Ovary (tissue), 9 donors: ENCODE measurements around the gene FAM53B. TPM values are rescaled to one million over a fixed set of nuclear protein-coding genes. Genes with fewer than 3 reads are reported as not detected.

Source experiments
- DNase-seq, 5 donors: peaks; one replicate each; pipeline ENCODE4 v3.0.0-alpha.2; 2019 to 2020
- H3K27ac ChIP-seq, 2 donors: fragments of 200-600 bp; one replicate each; pipeline versions ENCODE4 v1.5.1 to v1.8.0; 2019 to 2022
- H3K27me3 ChIP-seq: fragments of 200-600 bp; one replicate; pipeline ENCODE4 v1.8.0; 2022
- H3K36me3 ChIP-seq: fragments of 200-600 bp; sonication (generic); one replicate; pipeline ENCODE4 v1.5.1; 2019
- H3K4me1 ChIP-seq: one replicate; pipeline ENCODE4 v1.8.1; 2013; ENCODE audit warnings: mild to moderate bottlenecking, moderate library complexity; ENCODE audit not compliant: insufficient read depth
- H3K4me3 ChIP-seq: fragments of 200-600 bp; sonication (generic); one replicate; pipeline ENCODE4 v1.5.1; 2017
- H3K9me3 ChIP-seq, 2 donors: fragments of 200-600 bp in 1 of 2; sonication (generic) in 1 of 2; one replicate each; pipeline versions ENCODE4 v1.5.1 to v1.8.1; 2013 to 2019; ENCODE audit warnings: mild to moderate bottlenecking in 1 of 2, moderate library complexity in 1 of 2
- EP300 ChIP-seq: sonication (generic); formaldehyde crosslinking; IDR thresholded peaks from one replicate; pipeline ENCODE4 v1.6.1; 2017; ENCODE audit warnings: antibody characterized with exemption
- POLR2A ChIP-seq: fragments of 450-650 bp; IDR thresholded peaks from one replicate; pipeline ENCODE4 v1.6.1; 2017; ENCODE audit warnings: antibody characterized with exemption, mild to moderate bottlenecking, moderate library complexity
- WGBS, 3 donors: extraction: QIAGEN DNeasy Blood & Tissue Kit in 1 of 3; methylation state at CpG; one replicate each; pipeline versions ENCODE4 v1.1.5 to v1.1.7; 2013 to 2017; 5-methylcytosine and 5-hydroxymethylcytosine counted together
- intact Hi-C, 4 donors: fragments of 100-400 bp; cut with DNase I; formaldehyde crosslinking; loops; one replicate each; pipeline versions ENCODE4 v1.11.0 to v1.15.1; 2022 to 2023
- polyA plus RNA-seq, 2 donors: library from polyadenylated mRNA; stranded (reverse); fragments of 200-250 nt in 1 of 2; fragments of 350-450 nt in 1 of 2; fragmentation: Illumina TruSeq in 1 of 2; extraction: RNeasy Lipid Tissue Mini Kit (QIAGEN cat#74804) in 1 of 2; gene quantifications; one replicate each; pipeline ENCODE4 v1.2.3, GENCODE V29; 2013 to 2014
- total RNA-seq, 7 donors: library from RNA; depleted of rRNA in 2 of 7; stranded (reverse); fragments of >200 nt in 2 of 7; fragmentation: NEBNext Ultra II Directional in 3 of 7; extraction: Animal tissue kit (Norgen Biotek cat#: 25700) in 3 of 7; gene quantifications; one replicate each; pipeline versions ENCODE4 v1.1.0 to v1.2.4, GENCODE V29; 2016 to 2023
- TF ChIP-seq, protein P1 (sequence below), 3 donors: fragments of 450-650 bp in 2 of 3; fragments of 200-600 bp in 1 of 3; IDR thresholded peaks; one replicate each; pipeline versions ENCODE4 v1.5.1 to v1.8.0; 2016 to 2022; ENCODE audit warnings: antibody characterized with exemption in 3 of 3, mild to moderate bottlenecking in 1 of 3
- donor health status: DM: no; HTN: no; CAD: no; lungs with moderate emphysema.
- donor health status: DM: no; HTN: no; CAD: no.
- donor health status: Bipolar disorder and iron deficiency.
- donor health status: DM: yes; HTN: yes; CAD: no.
- donor health status: DM: no; HTN: no; CAD: no.
- donor health status: DM: yes; HTN: yes; CAD: no.

Gene FAM53B
- total and polyA plus RNA-seq, 9 donors: 9.7 to 77.6 (median 45.5) TPM

DNA sequence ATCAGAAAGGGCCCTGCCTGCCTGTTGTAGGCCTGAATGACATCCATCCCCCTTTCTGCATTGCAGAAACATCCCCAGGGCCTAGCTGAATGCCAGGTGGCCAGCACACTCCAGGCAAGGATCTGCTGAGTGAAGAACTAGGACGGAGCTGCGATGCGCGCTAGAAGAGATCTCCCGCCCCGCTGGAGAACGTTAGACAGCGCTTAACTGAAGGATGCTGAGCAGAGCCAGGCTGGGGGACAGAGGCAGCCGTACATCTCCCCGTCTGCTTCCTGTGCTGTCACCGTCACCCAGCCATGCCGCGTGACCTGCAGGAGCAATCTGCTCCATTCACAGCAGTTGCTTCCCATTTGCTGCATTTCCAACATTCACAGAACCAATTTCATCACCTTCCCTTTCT, 73.3 kb downstream of the FAM53B start:
- DNase-seq: no peak
- no peak for TF ChIP-seq EP300
- TF ChIP-seq, protein P1, sequence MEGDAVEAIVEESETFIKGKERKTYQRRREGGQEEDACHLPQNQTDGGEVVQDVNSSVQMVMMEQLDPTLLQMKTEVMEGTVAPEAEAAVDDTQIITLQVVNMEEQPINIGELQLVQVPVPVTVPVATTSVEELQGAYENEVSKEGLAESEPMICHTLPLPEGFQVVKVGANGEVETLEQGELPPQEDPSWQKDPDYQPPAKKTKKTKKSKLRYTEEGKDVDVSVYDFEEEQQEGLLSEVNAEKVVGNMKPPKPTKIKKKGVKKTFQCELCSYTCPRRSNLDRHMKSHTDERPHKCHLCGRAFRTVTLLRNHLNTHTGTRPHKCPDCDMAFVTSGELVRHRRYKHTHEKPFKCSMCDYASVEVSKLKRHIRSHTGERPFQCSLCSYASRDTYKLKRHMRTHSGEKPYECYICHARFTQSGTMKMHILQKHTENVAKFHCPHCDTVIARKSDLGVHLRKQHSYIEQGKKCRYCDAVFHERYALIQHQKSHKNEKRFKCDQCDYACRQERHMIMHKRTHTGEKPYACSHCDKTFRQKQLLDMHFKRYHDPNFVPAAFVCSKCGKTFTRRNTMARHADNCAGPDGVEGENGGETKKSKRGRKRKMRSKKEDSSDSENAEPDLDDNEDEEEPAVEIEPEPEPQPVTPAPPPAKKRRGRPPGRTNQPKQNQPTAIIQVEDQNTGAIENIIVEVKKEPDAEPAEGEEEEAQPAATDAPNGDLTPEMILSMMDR (IDR thresholded peaks at IDR 0.05): no peak
- TF ChIP-seq POLR2A: no peak
- Histone ChIP-seq H3K4me3 (no peak overlapping the region), H3K36me3 (no peaks in the 10 kb centered on the region), H3K27me3 (no peaks in the 10 kb centered on the region), H3K9me3 (no peaks in the 10 kb centered on the region), H3K4me1 (peaks cover 31% of the 10 kb centered on the region), H3K27ac (no peak overlapping the region)
- 90 to 93% (median 93%) methylated on average over 13 of the region's 13 CpGs for WGBS, 3 donors
- intact Hi-C loops: no loop called here

DNA sequence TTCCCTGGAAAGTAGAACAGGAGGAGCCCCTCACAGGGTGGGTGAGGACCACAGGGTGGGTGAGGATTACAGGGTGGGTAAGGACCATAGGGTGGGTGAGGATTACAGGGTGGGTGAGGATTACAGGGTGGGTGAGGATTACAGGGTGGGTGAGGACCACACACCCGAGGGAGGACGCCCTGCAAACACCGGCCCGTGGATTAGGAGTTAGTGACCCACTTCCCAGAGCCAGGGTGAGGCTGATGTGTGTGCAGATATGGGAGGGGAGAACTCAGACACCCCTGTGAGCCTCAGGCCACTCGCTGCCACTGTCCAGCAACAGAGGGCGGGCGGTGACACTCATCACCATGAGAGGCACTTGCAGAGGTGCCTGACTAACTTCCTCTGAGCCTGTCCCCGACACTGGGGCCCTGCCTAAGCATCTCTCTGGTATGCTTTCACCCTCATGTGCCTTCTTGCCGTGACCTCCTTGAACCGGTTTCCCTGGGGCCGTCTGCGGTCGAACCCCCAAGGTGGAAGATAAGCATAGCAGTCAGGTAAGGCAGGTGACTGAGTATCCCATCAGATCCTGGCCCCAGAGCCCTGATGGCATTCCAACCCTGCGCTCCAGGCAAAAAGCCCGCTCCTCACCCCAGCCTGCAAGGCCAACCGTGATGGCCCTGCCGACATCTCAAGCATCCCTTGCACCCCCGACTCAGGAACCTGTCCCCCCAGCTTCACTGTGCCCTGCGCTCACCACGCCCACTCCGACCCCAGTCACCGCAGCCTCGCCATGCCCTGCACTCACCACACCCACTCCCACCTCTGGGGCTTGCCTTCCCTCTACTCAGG, 74.1 kb downstream of the FAM53B start:
- no peak overlapping the region for H3K27ac ChIP-seq
- no peaks in the 10 kb centered on the region for H3K27me3 ChIP-seq
- no peaks in the 10 kb centered on the region for H3K9me3 ChIP-seq
- H3K4me1 ChIP-seq: peaks cover 32% of the 10 kb centered on the region
- H3K36me3 ChIP-seq: no peaks in the 10 kb centered on the region
- no peak for DNase-seq
- TF ChIP-seq EP300 (no peak), POLR2A (no peak)
- TF ChIP-seq, protein P1 (IDR thresholded peaks at IDR 0.05): no peak
- intact Hi-C loops: no loop called here
- H3K4me3 ChIP-seq: no peak overlapping the region
- WGBS, 3 donors: 92 to 94% (median 92%) methylated on average over 23 of the region's 23 CpGs

DNA sequence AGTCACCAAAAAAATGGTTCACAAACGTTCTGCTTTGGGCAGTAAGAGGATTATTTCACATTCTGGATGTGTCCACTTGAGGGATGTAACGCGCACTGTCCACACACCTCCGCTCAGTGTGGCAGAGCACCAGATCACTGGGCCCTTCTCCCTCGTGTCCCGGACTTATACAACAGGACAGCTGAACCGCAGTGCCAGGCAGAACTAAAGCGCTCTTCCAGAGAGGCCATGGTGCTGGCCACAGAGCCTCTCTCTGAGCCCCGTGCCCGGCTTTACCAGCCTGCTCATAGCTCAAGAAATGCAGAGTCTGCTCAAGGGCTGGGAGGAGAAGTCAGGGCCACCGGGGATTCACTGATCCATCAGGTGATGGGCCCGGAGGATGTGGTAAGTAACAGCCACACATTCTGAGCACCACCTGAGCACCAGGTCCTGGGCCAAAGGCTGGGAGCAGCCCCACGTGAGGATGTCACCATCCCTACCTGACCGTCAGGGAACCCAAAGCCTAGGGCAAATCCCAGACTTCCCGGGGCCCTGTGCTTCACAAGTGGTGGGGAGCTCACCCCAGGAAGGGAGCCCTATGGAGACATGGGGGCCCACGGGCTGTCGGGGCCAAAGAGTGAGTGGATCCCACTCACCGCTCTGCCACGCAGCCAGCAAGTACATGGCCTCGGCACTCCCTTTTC, 74.9 kb downstream of the FAM53B start:
- no peaks in the 10 kb centered on the region for H3K36me3 ChIP-seq
- H3K27me3 ChIP-seq: no peaks in the 10 kb centered on the region
- H3K27ac ChIP-seq: peak overlapping the region in 1 of 2 donors; percentile 28
- 82 to 88% (median 86%) methylated on average over 20 of the region's 20 CpGs for WGBS, 3 donors
- no peaks in the 10 kb centered on the region for H3K9me3 ChIP-seq
- intact Hi-C loops: no loop called here
- peaks cover 32% of the 10 kb centered on the region for H3K4me1 ChIP-seq
- TF ChIP-seq POLR2A (no peak), EP300 (no peak)
- TF ChIP-seq, protein P1 (IDR thresholded peaks at IDR 0.05): no peak
- no peak for DNase-seq
- no peak overlapping the region for H3K4me3 ChIP-seq

DNA sequence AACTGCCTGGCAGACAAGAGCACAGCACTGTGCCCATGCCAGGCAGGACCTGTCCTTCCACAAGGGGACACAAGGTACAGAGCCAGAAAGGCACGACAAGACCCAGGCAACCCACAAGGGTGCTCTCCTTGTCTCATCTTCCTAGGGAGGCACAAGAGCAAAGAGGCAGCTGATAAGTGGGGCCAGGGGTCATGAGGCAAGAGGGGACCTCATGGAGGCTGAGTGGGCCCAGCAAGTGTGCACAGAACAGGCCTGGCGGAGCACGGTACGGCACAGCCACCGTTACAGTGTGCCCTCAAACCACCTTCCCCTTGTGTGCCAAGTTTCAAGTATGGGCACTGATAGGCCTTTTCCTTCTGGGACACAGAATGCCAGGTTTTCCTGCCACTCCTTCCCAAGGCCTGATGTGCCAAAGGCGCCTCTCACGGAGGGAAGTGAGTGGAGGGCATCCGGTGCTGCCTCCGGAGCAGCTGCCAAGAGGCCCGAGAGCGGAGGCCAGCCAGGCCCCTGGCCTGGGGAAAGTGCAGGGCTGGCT, 75.6 kb downstream of the FAM53B start:
- no peak overlapping the region for H3K4me3 ChIP-seq
- H3K27me3 ChIP-seq: no peaks in the 10 kb centered on the region
- no peaks in the 10 kb centered on the region for H3K36me3 ChIP-seq
- 73 to 81% (median 76%) methylated on average over 11 of the region's 11 CpGs for WGBS, 3 donors
- H3K9me3 ChIP-seq: no peaks in the 10 kb centered on the region
- peak overlapping the region in 1 of 2 donors; percentile 28 for H3K27ac ChIP-seq
- H3K4me1 ChIP-seq: peaks cover 30% of the 10 kb centered on the region
- no peak for DNase-seq
- intact Hi-C loops: no loop called here
- TF ChIP-seq, protein P1 (IDR thresholded peaks at IDR 0.05): no peak
- no peak for TF ChIP-seq EP300
- TF ChIP-seq POLR2A: no peak
